Iris pigment epithelial cell (primary cell): Measurements from ENCODE around the gene MPZL2.
"Not testable (repeated sequence)": the region's sequence is repeated elsewhere in the genome, so short reads cannot be mapped to it uniquely, and the experiment has no call there.

ENCODE experiments used
- DNase-seq: peaks from one replicate; pipeline ENCODE4 v3.0.0-alpha.2; 2011; ENCODE audit warnings: low read depth

MPZL2 gene

GRCh38 chr11:118263695-118264568 lies at the start of gene MPZL2:
TSS of gene MPZL2 (minus strand) at chr11:118264297. CDS start at chr11:118264153, 144 bp downstream.
- DNase-seq = no peak

- peak; percentile 12 for DNase-seq
Measured at GRCh38 chr11:118313242-118313641, 49.1 kb upstream of the MPZL2 start.

GRCh38 chr11:118312328-118312727 lies 48.2 kb upstream of the MPZL2 start:
- DNase-seq = no peak

GRCh38 chr11:118311518-118311917 lies 47.4 kb upstream of the MPZL2 start:
- no peak for DNase-seq

- no peak for DNase-seq
Measured at GRCh38 chr11:118310781-118311485, 46.8 kb upstream of the MPZL2 start.

- DNase-seq = no peak
Measured at GRCh38 chr11:118310271-118310670, 46.2 kb upstream of the MPZL2 start.

GRCh38 chr11:118308995-118309528 lies 45.0 kb upstream of the MPZL2 start:
- not testable (repeated sequence) for DNase-seq

DNA sequence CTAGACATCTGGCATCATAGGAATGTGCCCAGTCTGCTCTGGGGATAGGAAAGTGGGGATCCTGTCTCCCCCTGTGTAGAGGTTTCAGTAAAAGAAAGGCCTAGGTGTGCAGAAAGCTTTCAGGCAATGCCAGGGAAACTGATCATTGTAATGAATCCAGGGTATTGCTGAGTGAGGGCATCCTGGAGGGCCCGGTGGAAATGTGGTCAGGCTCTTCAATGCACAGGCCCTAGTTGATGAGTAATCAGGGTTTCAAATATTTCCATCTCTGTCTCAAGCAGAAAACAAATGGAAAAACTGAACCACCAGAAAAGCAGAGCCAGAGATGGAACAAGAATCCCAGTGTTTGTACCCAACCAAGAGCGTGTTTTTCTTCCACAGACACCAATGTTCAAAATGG lies 42.5 kb upstream of the MPZL2 start:
- DNase-seq = peak; percentile 11

DNA sequence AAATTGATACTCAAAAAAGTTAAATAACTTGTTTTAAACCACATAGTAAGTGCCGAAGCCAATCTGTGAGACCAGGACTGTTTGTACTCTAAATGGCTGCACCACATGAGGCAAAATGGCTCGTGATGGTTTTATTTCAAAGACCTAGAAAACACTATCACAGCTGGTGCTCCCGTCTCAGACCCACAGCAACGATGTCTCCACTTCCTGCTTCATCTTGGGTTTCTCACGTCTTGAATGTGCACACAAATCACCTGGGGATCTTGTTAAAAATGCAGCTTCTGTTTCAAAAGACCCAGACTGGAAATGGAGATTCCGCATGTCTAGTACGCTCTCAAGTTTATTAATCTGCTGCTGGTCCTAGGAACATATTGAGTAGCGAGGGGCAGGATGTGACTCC lies 41.6 kb upstream of the MPZL2 start:
- DNase-seq = no peak

DNA sequence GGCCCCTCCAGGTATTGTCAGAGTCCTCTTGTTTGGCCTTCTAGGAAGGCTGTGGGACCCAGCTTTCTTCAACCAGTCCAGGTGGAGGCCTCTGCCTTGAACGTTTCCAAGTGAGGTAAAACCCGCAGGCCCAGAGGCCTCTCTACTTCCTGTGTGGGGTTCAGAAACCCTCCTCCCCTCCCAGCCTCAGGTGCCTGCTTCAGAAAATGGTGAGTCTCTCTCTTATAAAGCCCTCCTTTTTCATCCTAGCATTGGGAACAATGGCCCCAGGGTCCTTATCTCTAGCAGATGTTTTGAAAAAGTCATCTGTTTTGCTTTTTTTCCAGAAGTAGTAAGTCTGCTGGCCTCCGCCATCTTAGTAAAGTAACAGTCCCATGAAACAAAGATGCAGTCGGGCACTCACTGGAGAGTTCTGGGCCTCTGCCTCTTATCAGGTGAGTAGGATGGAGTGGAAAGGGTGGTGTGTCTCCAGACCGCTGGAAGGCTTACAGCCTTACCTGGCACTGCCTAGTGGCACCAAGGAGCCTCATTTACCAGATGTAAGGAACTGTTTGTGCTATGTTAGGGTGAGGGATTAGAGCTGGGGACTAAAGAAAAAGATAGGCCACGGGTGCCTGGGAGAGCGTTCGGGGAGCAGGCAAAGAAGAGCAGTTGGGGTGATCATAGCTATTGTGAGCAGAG lies 40.6 kb upstream of the MPZL2 start, which contains the start of gene CD3E:
TSS of gene CD3E (plus strand) at position 163 of the 681 bp plus-strand sequence. CDS start at position 386, 223 bp downstream.
- no peak for DNase-seq

GRCh38 chr11:118304227-118304567 lies 40.1 kb upstream of the MPZL2 start:
- no peak for DNase-seq

- no peak for DNase-seq
Measured at GRCh38 chr11:118301600-118302195, 37.6 kb upstream of the MPZL2 start.

- peak; percentile 54 for DNase-seq
Measured at GRCh38 chr11:118295815-118296454, 31.8 kb upstream of the MPZL2 start.

DNA sequence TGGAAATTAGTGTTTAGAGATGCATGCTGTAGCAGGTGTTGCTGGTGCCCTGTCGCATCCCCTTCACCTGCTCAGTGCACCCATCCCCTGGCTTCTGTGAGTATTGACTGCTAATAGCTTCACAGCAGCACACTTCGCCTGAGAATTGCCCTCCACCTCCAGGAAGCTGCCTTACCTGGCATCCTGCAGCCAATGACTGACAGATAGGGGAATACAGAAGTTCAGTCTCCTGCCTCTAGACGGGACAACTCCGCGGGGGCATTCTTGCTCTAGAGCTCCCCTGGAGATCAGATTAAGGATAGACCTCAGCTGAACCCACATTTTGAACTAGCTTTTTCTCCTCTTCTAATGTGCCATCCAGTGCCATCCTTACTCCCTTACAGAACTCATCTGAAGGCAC lies 31.1 kb upstream of the MPZL2 start:
- DNase-seq = no peak

DNA sequence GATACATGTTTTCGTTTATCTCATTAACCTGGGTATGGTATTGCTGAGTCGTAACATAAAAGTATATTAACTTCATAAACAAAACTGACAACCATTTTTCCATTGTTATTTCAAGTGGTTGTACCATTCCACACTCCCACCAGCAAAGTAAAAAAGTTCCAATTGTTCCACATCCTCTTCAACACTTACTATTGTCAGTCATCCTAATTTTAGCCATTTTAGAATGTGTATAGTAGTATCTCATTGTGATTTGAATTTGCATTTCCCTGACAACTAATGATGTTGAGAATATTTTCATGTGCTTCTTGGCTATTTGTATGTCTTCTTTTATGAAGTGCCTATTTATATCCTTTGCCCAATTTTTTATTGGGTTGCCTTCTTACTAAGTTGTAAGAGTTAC lies 30.0 kb upstream of the MPZL2 start:
- no peak for DNase-seq

DNA sequence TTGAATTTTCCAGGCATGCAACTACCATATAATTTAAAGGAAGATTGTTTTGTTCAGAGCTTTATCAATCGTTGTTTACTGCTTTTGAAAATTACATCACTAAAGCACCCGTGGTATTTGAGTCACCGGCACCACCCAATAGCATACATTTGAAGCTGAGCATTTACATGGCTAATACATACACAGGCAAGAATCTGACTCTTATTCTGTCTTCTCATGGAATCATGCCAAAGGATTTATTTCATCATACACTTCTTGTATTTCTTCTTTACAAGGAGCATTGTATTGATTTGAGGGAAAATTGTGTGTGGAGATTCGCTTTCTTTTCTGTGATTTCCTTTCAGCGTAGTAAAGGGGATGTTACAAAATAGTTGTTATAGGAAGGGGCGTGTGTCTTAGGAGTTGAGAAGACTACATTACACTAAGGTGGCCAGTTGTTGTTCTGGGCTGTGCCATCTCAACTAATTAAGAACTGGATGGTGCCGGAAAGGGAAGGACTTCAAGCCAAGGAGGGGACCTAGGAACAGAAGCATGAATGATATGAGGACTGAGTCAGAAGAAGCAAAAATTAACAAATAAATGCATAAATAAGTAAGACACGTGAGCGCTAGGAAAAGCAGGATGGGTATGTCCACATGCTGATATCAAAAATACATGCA lies 27.5 kb upstream of the MPZL2 start:
- peak; percentile 34 for DNase-seq

- peak; percentile 19 for DNase-seq
Measured at GRCh38 chr11:118290923-118291322, 26.8 kb upstream of the MPZL2 start.

GRCh38 chr11:118289401-118289800 lies 25.3 kb upstream of the MPZL2 start:
- DNase-seq = no peak

DNA sequence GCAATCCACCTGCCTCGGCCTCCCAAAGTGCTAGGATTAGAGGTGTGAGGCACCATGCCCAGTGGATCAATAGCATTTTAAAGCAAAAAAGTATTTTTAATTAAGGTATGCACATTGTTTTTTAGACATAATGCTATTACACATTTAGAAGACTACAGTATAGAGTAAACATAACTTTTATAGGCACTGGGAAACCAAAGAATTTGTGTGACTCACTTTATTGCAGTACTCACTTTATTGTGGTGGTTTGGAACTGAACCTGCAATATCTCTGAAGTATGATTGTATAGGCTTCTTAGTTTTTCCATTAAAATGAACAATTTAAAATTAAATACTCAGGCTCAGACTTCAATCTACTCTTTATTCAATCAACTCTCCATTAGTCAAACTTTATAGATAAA lies 22.9 kb upstream of the MPZL2 start:
- peak; percentile 45 for DNase-seq

DNA sequence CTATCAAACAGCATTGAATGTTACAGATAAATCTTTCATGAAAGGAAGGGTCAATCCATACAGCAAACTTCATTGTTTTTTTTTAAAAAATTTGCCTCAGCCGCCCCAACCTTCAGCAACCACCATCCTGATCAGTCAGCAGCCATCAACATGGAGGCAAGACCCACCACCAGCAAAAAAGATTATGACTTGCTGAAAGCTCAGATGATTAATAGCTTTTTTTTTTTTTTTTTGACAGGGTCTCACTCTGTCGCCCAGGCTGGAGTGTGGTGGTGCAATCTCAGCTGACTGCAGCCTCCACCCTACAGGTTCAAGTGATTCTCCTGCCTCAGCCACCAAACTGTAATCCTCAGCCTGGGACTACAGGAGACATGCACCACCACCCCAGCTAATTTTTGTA lies 22.4 kb upstream of the MPZL2 start:
- no peak for DNase-seq

DNA sequence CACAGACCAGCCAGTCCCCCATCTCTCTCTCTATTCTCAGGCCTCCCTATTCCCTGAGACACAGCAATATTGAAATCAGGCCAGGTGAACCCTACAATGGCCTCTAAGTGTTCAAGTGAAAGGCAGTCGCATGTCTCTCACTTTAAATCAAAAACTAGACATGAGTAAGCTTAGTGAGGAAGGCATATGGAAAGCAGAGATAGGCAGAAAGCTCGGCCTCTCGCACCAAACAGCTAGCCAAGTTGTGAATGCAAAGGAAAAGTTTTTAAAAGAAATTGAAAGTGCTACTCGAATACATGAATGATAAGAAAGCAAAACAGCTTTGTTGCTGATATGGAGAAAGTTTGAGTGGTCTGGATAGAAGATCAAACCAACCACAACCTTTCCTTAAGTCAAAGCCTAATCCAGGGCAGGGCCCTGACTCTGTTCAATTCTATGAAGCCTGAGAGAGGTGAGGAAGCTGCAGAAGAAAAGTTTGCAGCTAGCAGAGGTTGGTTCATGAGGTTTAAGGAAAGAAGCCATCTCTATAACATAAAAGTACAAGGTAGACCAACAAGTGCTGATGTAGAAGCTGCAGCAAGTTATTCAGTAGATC lies 19.8 kb upstream of the MPZL2 start:
- DNase-seq = no peak
